ENCODE results near the gene NPC1L1. TPM values are rescaled to one million over a fixed set of nuclear protein-coding genes. Genes with fewer than 3 reads are reported as not detected.

The NPC1L1 gene
- total and polyA plus RNA-seq, 9 donors: 0.05 to 0.28 (median 0.22) TPM

GRCh38 chr7:44497155-44498027, 43.7 kb downstream of the NPC1L1 start:
- H3K27me3 ChIP-seq: no peaks in the 10 kb centered on the region
- no peak for DNase-seq
- TF ChIP-seq EP300 (IDR thresholded peaks at IDR 0.05) (no peak), CTCF (IDR thresholded peaks at IDR 0.05) (no peak), POLR2A (IDR thresholded peaks at IDR 0.05) (no peak)
- WGBS, 3 donors: 88 to 91% (median 90%) methylated on average over 5 of the region's 5 CpGs
- no peak overlapping the region for H3K27ac ChIP-seq
- intact Hi-C loops (cut with DNase I): loop anchor here in 1 of 4 donors (10.0 kb wide), 1 partner anchor 347 kb away; the partner anchor contains the start of gene H2AZ2
- H3K4me3 ChIP-seq: no peak overlapping the region
- no peaks in the 10 kb centered on the region for H3K9me3 ChIP-seq
- H3K4me1 ChIP-seq (ENCODE audit: insufficient read depth): no peaks in the 10 kb centered on the region
- no peaks in the 10 kb centered on the region for H3K36me3 ChIP-seq

GRCh38 chr7:44496385-44496784, 44.7 kb downstream of the NPC1L1 start:
- no peaks in the 10 kb centered on the region for H3K9me3 ChIP-seq
- no peak overlapping the region for H3K4me3 ChIP-seq
- no peaks in the 10 kb centered on the region for H3K4me1 ChIP-seq (ENCODE audit: insufficient read depth)
- TF ChIP-seq POLR2A (IDR thresholded peaks at IDR 0.05) (no peak), EP300 (IDR thresholded peaks at IDR 0.05) (no peak), CTCF (IDR thresholded peaks at IDR 0.05) (no peak)
- intact Hi-C loops (cut with DNase I): loop anchor here in 1 of 4 donors (10.0 kb wide), 1 partner anchor 348 kb away; the partner anchor contains the start of gene H2AZ2
- 77 to 92% (median 80%) methylated on average over 1 of the region's 1 CpG for WGBS, 3 donors
- H3K36me3 ChIP-seq: no peaks in the 10 kb centered on the region
- H3K27ac ChIP-seq: no peak overlapping the region
- H3K27me3 ChIP-seq: no peaks in the 10 kb centered on the region
- DNase-seq: no peak

- no peaks in the 10 kb centered on the region for H3K27me3 ChIP-seq
- H3K36me3 ChIP-seq: no peaks in the 10 kb centered on the region
- H3K4me3 ChIP-seq: no peak overlapping the region
- 75 to 84% (median 78%) methylated on average over 2 of the region's 2 CpGs for WGBS, 3 donors
- H3K27ac ChIP-seq: no peak overlapping the region
- no peaks in the 10 kb centered on the region for H3K4me1 ChIP-seq (ENCODE audit: insufficient read depth)
- TF ChIP-seq POLR2A (IDR thresholded peaks at IDR 0.05) (no peak), CTCF (IDR thresholded peaks at IDR 0.05) (no peak), EP300 (IDR thresholded peaks at IDR 0.05) (no peak)
- no peaks in the 10 kb centered on the region for H3K9me3 ChIP-seq
- intact Hi-C loops (cut with DNase I): loop anchor here in 1 of 4 donors (10.0 kb wide), 1 partner anchor 350 kb away; the partner anchor contains the start of gene H2AZ2
- no peak for DNase-seq
Observed at GRCh38 chr7:44494960-44495359, 46.2 kb downstream of the NPC1L1 start.

GRCh38 chr7:44491229-44491628, 49.9 kb downstream of the NPC1L1 start:
- 5 to 8% (median 6%) methylated on average over 3 of the region's 3 CpGs for WGBS, 3 donors
- TF ChIP-seq POLR2A (IDR thresholded peaks at IDR 0.05) (no peak), CTCF (IDR thresholded peaks at IDR 0.05) (no peak)
- intact Hi-C loops (cut with DNase I): loop anchor here in 1 of 4 donors (10.0 kb wide), 1 partner anchor 354 kb away; the partner anchor contains the start of gene H2AZ2

More at GRCh38 chr7:44491229-44491628, 49.9 kb downstream of the NPC1L1 start:
- Histone ChIP-seq H3K4me3 (peak overlapping the region; percentile 83), H3K36me3 (no peaks in the 10 kb centered on the region), H3K4me1 (ENCODE audit: insufficient read depth) (peaks cover 11% of the 10 kb centered on the region), H3K27ac (no peak overlapping the region), H3K9me3 (no peaks in the 10 kb centered on the region), H3K27me3 (no peaks in the 10 kb centered on the region)
- no peak for DNase-seq

Data from ovary (tissue), 9 donors.